HepG2 (cell line): Measurements from ENCODE around the gene ASXL1. TPM values are rescaled to one million over a fixed set of nuclear protein-coding genes. Genes with fewer than 3 reads are reported as not detected.

Experiments
- ATAC-seq: fragments of 200-7000 bp; cut with Tn5 transposase; 3 replicates; pipeline ENCODE4 v1.9.1; 2020; ENCODE audit warnings: mild to moderate bottlenecking, moderate library complexity
- BruUV-seq: library from RNA; stranded (reverse); fragments of 400-500 nt; replicated peaks from 2 replicates; lab custom pipeline; 2021; lab: Mats Ljungman, UMichigan
- CTCF ChIA-PET: fragments of 300-600 bp; formaldehyde crosslinking; extraction: SDS; loops from one replicate; lab custom pipeline; 2021; ENCODE audit warnings: low total read pairs, inconsistent platforms, low intra/inter-chr PET ratio; lab: Yijun Ruan, JAX
- POLR2A ChIA-PET: fragments of 350-600 bp; sonication (Branson Sonifier 250); formaldehyde crosslinking; loops from one replicate; lab custom pipeline; 2020; ENCODE audit warnings: antibody characterized with exemption, inconsistent platforms; lab: Yijun Ruan, JAX
- DNase-seq: peaks from one replicate; pipeline ENCODE4 v3.0.0-alpha.2; 2015; ENCODE audit warnings: low spot score
- FAIRE-seq: peaks from 3 replicates; lab custom pipeline; 2011; peaks lifted over from hg19 to GRCh38; lab: Jason Lieb, UNC
- H2AFZ ChIP-seq: one replicate; pipeline ENCODE4 v1.6.1; 2011; ENCODE audit warnings: low read length, inconsistent platforms
- H3K27ac ChIP-seq: fragments of 300-600 bp; 3 replicates; pipeline ENCODE4 v1.8.0; 2011; ENCODE audit warnings: mixed run types, mild to moderate bottlenecking, mixed read lengths, low read length, inconsistent platforms; ENCODE audit not compliant: insufficient read depth; ENCODE audit errors: extremely low read length
- H3K27me3 ChIP-seq, 2 experiments: fragments of 200-600 bp in 1 of 2; 2 replicates in 1 of 2; 3 replicates in 1 of 2; pipeline versions ENCODE4 v1.6.0 to v1.8.0; 2011; ENCODE audit warnings: low read length in 2 of 2, mild to moderate bottlenecking in 2 of 2, moderate library complexity in 2 of 2, inconsistent platforms in 1 of 2; ENCODE audit not compliant: insufficient read depth in 2 of 2, control insufficient read depth in 1 of 2
- H3K36me3 ChIP-seq, 2 experiments: fragments of 200-600 bp in 1 of 2; replicated peaks in 1 of 2; 2 replicates in 1 of 2; 3 replicates in 1 of 2; pipeline versions ENCODE4 v1.5.1 to v1.8.0; 2011; ENCODE audit warnings: low read length in 2 of 2, inconsistent platforms in 1 of 2; ENCODE audit not compliant: insufficient read depth in 2 of 2, control insufficient read depth in 1 of 2
- H3K4me1 ChIP-seq: 2 replicates; pipeline ENCODE4 v1.5.1; 2012; ENCODE audit warnings: low read length, inconsistent platforms; ENCODE audit not compliant: insufficient read depth
- H3K4me2 ChIP-seq: 2 replicates; pipeline ENCODE4 v1.6.0; 2011; ENCODE audit warnings: low read depth, low read length, inconsistent platforms
- H3K4me3 ChIP-seq, 3 experiments: fragments of 200-600 bp in 1 of 3; sonication (generic), shearing (Covaris generic) in 1 of 3; replicated peaks in 1 of 3; 2 replicates each; pipeline ENCODE4 v1.5.1; 2011 to 2016; ENCODE audit warnings: low read length in 3 of 3, inconsistent platforms in 2 of 3, low read depth in 2 of 3, mild to moderate bottlenecking in 2 of 3, control low read depth in 1 of 3, mixed read lengths in 1 of 3; ENCODE audit not compliant: insufficient read depth in 1 of 3
- H3K79me2 ChIP-seq: one replicate; pipeline ENCODE4 v1.6.1; 2011; ENCODE audit warnings: low read length, inconsistent platforms; ENCODE audit not compliant: insufficient read depth
- H3K9ac ChIP-seq: 2 replicates; pipeline ENCODE4 v1.6.0; 2011; ENCODE audit warnings: mild to moderate bottlenecking, low read depth, low read length, inconsistent platforms; ENCODE audit not compliant: insufficient read depth
- H3K9me3 ChIP-seq: 2 replicates; pipeline ENCODE4 v1.5.1; 2012; ENCODE audit warnings: mild to moderate bottlenecking, low read length
- H4K20me1 ChIP-seq: 2 replicates; pipeline ENCODE4 v1.6.0; 2011; ENCODE audit warnings: inconsistent platforms, mild to moderate bottlenecking, low read length, moderate library complexity; ENCODE audit not compliant: insufficient read depth
- BCL3 ChIP-seq: sonication (generic); formaldehyde crosslinking; IDR thresholded peaks from 2 replicates; pipeline ENCODE4 v1.5.1; 2020; ENCODE audit warnings: mild to moderate bottlenecking, missing genetic modification reagents, moderate library complexity
- CREM ChIP-seq, 2 experiments: sonication (generic) in 1 of 2; formaldehyde crosslinking in 1 of 2; IDR thresholded peaks; 2 replicates each; pipeline versions ENCODE4 v1.4.0 to v1.6.1; 2016 to 2020; ENCODE audit warnings: antibody characterized with exemption in 1 of 2, mild to moderate bottlenecking in 1 of 2, missing genetic modification reagents in 1 of 2
- DDIT3 ChIP-seq: sonication (generic); formaldehyde crosslinking; IDR thresholded peaks from 2 replicates; pipeline ENCODE4 v1.4.0; 2020; ENCODE audit warnings: mild to moderate bottlenecking, missing genetic modification reagents
- ETV6 ChIP-seq: sonication (generic); formaldehyde crosslinking; conservative IDR thresholded peaks from 2 replicates; pipeline ENCODE4 v1.4.0; 2020; ENCODE audit warnings: missing genetic modification reagents
- GLI4 ChIP-seq: sonication (generic); formaldehyde crosslinking; IDR thresholded peaks from 2 replicates; pipeline ENCODE4 v1.5.1; 2020; ENCODE audit warnings: missing genetic modification reagents, mild to moderate bottlenecking, moderate library complexity, borderline replicate concordance
- MAFF ChIP-seq: IDR thresholded peaks from 2 replicates; pipeline ENCODE4 v1.6.1; 2011; ENCODE audit warnings: low read depth, low read length, improper control_type of control experiment
- MLX ChIP-seq: IDR thresholded peaks from 2 replicates; pipeline ENCODE4 v1.6.1; 2016
- MXD1 ChIP-seq: sonication (generic); formaldehyde crosslinking; IDR thresholded peaks from 2 replicates; pipeline ENCODE4 v1.4.0; 2020; ENCODE audit warnings: mild to moderate bottlenecking, missing genetic modification reagents
- SOX13 ChIP-seq, 3 experiments: fragments of 450-650 bp in 1 of 3; sonication (generic) in 1 of 3; formaldehyde crosslinking in 1 of 3; IDR thresholded peaks in 2 of 3; conservative IDR thresholded peaks in 1 of 3; 2 replicates each; pipeline versions ENCODE4 v1.5.0 to v1.6.1; 2016 to 2020; ENCODE audit warnings: antibody characterized with exemption in 1 of 3, mild to moderate bottlenecking in 1 of 3, missing compliant biosample characterization in 1 of 3, missing genetic modification reagents in 1 of 3, moderate library complexity in 1 of 3
- XRCC5 ChIP-seq: fragments of 200-400 bp; formaldehyde crosslinking; optimal IDR thresholded peaks from 2 replicates; pipeline ENCODE3; 2017; ENCODE audit warnings: mild to moderate bottlenecking, low read length
- ZBTB42 ChIP-seq: sonication (generic); formaldehyde crosslinking; IDR thresholded peaks from 2 replicates; pipeline ENCODE4 v1.5.0; 2020; ENCODE audit warnings: mild to moderate bottlenecking, missing genetic modification reagents
- ZNF451 ChIP-seq: sonication (generic); formaldehyde crosslinking; IDR thresholded peaks from 2 replicates; pipeline ENCODE4 v1.5.0; 2020; ENCODE audit warnings: mild to moderate bottlenecking, missing genetic modification reagents
- ZNF496 ChIP-seq: sonication (generic); formaldehyde crosslinking; IDR thresholded peaks from 2 replicates; pipeline ENCODE4 v1.8.1; 2023; ENCODE audit warnings: mild to moderate bottlenecking, moderate library complexity, missing genetic modification reagents; ENCODE audit not compliant: insufficient replicate concordance
- ZNF639 ChIP-seq: conservative IDR thresholded peaks from 2 replicates; pipeline ENCODE4 v1.6.1; 2018; ENCODE audit warnings: missing genetic modification reagents
- ZNF670 ChIP-seq: sonication (generic); formaldehyde crosslinking; IDR thresholded peaks from 2 replicates; pipeline ENCODE4 v1.8.0; 2022; ENCODE audit warnings: mild to moderate bottlenecking, missing genetic modification reagents, borderline replicate concordance
- WGBS: methylation state at CpG from one replicate; pipeline ENCODE4 v1.1.6; 2017; ENCODE audit warnings: low lambda C conversion rate; 5-methylcytosine and 5-hydroxymethylcytosine counted together
- in situ Hi-C: cut with HindIII; loops from 2 replicates; pipeline ENCODE4 v1.10.0; 2017; ENCODE audit warnings: low pct_unique_long_range_greater_than_20kb; ENCODE audit not compliant: extremely low pct_ligation_motif_present
- intact Hi-C: fragments of 100-400 bp; cut with micrococcal nuclease; formaldehyde crosslinking; loops from one replicate; pipeline ENCODE4 v1.10.0; 2022; ENCODE audit not compliant: unreplicated experiment
- polyA plus RNA-seq, 8 experiments: library from polyadenylated mRNA; depleted of rRNA in 3 of 8; stranded (reverse) in 7 of 8; unstranded in 1 of 8; fragments of >200 nt; fragmentation: Illumina TruSeq in 4 of 8; extraction: Trizol in 4 of 8; gene quantifications; 2 replicates each; pipeline versions ENCODE4 v1.2.1 to v1.2.3, GENCODE V29; 2011 to 2016; ENCODE audit warnings: low read depth in 4 of 8, missing spikeins in 1 of 8, mixed read lengths in 1 of 8; ENCODE audit not compliant: insufficient read depth in 1 of 8
- total RNA-seq, 5 experiments: library from RNA; depleted of rRNA; stranded (reverse); fragments of >200 nt; fragmentation: Illumina TruSeq; extraction: Trizol; gene quantifications; 2 replicates each; pipeline ENCODE4 v1.2.3, GENCODE V29; 2016; ENCODE audit warnings: low read depth in 1 of 5
- TF ChIP-seq, protein P1 (sequence below): sonication (generic); formaldehyde crosslinking; IDR thresholded peaks from 2 replicates; pipeline ENCODE4 v1.9.0; 2022; ENCODE audit warnings: low read depth, missing genetic modification reagents

ASXL1 gene
- total and polyA plus RNA-seq, 2 of the 13 experiments (the other 11 are each of a cell fraction or from before 2014, with no cell fraction given), result 62.1 to 74.8 TPM

GRCh38 chr20:32482442-32483261, 124.5 kb downstream of the ASXL1 start:
- Histone ChIP-seq H3K4me2 (peak overlapping the region; percentile 85), H3K27me3 (no peaks in the 10 kb centered on the region), H2AFZ (no peak overlapping the region), H3K27ac (peak overlapping the region; percentile 58), H3K36me3 (peaks cover 0 to 9% of the 10 kb centered on the region in 2 experiments; a peak in 1 of 5 replicates), H3K9ac (peak overlapping the region; percentile 79), H4K20me1 (peaks cover 40% of the 10 kb centered on the region), H3K9me3 (no peaks in the 10 kb centered on the region), H3K4me3 (peak overlapping the region; percentile 90 to 91 (median 90)), H3K79me2 (peaks cover 52% of the 10 kb centered on the region), H3K4me1 (peaks cover 67% of the 10 kb centered on the region)
- 2% methylated on average over 33 of the region's 82 CpGs for WGBS
- intact Hi-C loops, result loop anchor here (1.0 to 5.0 kb wide), 3 partner anchors 9 to 125 kb away; partner anchors contain the start of gene ASXL1
- in situ Hi-C loops, result no loop called here
- ATAC-seq (peak; percentile 39), FAIRE-seq (no peak), DNase-seq (no peak)
- CTCF ChIA-PET, result no interaction called here
- BruUV-seq, result TSS peak; percentile 34
- POLR2A ChIA-PET, result interaction anchor here (1.4 to 4.8 kb wide), 2 partner anchors 9 to 16 kb away, joined by 5 to 81 read pairs; no protein-coding TSS in a partner anchor
- TF ChIP-seq BCL3 (no peak; the same call in 1 of the 2 replicates), ZNF496 (CRISPR knock-in tag) (no peak), XRCC5 (peak; percentile 78), DDIT3 (CRISPR knock-in tag) (no peak), ZNF639 (CRISPR knock-in tag) (peak; percentile 85), MXD1 (CRISPR knock-in tag) (no peak), MAFF (no peak), GLI4 (CRISPR knock-in tag) (no peak), ZBTB42 (CRISPR knock-in tag) (no peak), ZNF670 (CRISPR knock-in tag) (no peak), ZNF451 (CRISPR knock-in tag) (no peak), MLX (no peak), SOX13 (IDR thresholded peaks at IDR 0.05) (no peak), SOX13 (CRISPR knock-in tag; conservative IDR thresholded peaks at IDR 0.05 in 1 of 2, IDR thresholded peaks at IDR 0.05 in 1 of 2) (peak in 1 of 2 experiments; percentile 15; a peak in 1 of 4 replicates), CREM (IDR thresholded peaks at IDR 0.05) (no peak), CREM (CRISPR knock-in tag; IDR thresholded peaks at IDR 0.05) (no peak), ETV6 (CRISPR knock-in tag) (0 out of 2 replicates have a peak, but pooled peaks have one; percentile 72)
- TF ChIP-seq, protein P1, sequence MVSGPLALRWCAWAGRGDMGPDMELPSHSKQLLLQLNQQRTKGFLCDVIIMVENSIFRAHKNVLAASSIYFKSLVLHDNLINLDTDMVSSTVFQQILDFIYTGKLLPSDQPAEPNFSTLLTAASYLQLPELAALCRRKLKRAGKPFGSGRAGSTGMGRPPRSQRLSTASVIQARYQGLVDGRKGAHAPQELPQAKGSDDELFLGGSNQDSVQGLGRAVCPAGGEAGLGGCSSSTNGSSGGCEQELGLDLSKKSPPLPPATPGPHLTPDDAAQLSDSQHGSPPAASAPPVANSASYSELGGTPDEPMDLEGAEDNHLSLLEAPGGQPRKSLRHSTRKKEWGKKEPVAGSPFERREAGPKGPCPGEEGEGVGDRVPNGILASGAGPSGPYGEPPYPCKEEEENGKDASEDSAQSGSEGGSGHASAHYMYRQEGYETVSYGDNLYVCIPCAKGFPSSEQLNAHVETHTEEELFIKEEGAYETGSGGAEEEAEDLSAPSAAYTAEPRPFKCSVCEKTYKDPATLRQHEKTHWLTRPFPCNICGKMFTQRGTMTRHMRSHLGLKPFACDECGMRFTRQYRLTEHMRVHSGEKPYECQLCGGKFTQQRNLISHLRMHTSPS (CRISPR knock-in tag), result peak; percentile 64; the same call in 1 of the 2 replicates
